ENCODE measurements around the gene CAPN15.

CAPN15 gene

GRCh38 chr16:525520-526180 lies 1.9 kb upstream of the CAPN15 start:
- peak; percentile 66 to 72 for DNase-seq (ENCODE audit: low read depth in 2 of 2)

- no peak for DNase-seq (ENCODE audit: low read depth in 2 of 2)
These were observed 1.1 kb upstream of the CAPN15 start for GRCh38 chr16:526181-527014.

GRCh38 chr16:528111-529011 lies 849 bp downstream of the CAPN15 start:
- DNase-seq (ENCODE audit: low read depth in 2 of 2) = peak; percentile 22 to 40

- DNase-seq (ENCODE audit: low read depth in 2 of 2) = no peak
These were observed 1.6 kb downstream of the CAPN15 start for GRCh38 chr16:529012-529575.

- DNase-seq (ENCODE audit: low read depth in 2 of 2) = no peak
These were observed 2.8 kb downstream of the CAPN15 start for GRCh38 chr16:530111-530817.

- DNase-seq (ENCODE audit: low read depth in 2 of 2) = no peak
These were observed 4.1 kb downstream of the CAPN15 start for GRCh38 chr16:531494-532125.

GRCh38 chr16:533391-534123 lies 6.0 kb downstream of the CAPN15 start:
- DNase-seq (ENCODE audit: low read depth in 2 of 2) = no peak

- DNase-seq (ENCODE audit: low read depth in 2 of 2) = no peak
These were observed 6.6 kb downstream of the CAPN15 start for GRCh38 chr16:534135-534534.

- no peak for DNase-seq (ENCODE audit: low read depth in 2 of 2)
These were observed 7.4 kb downstream of the CAPN15 start for GRCh38 chr16:534856-535445.

- no peak for DNase-seq (ENCODE audit: low read depth in 2 of 2)
These were observed 8.2 kb downstream of the CAPN15 start for GRCh38 chr16:535446-536405.

- DNase-seq (ENCODE audit: low read depth in 2 of 2) = no peak
These were observed 9.2 kb downstream of the CAPN15 start for GRCh38 chr16:536746-537145.

- DNase-seq (ENCODE audit: low read depth in 2 of 2) = no peak
These were observed 10.2 kb downstream of the CAPN15 start for GRCh38 chr16:537415-538335.

- DNase-seq (ENCODE audit: low read depth in 2 of 2) = no peak
These were observed 12.5 kb downstream of the CAPN15 start for GRCh38 chr16:539901-540530.

GRCh38 chr16:540645-541340 lies 13.3 kb downstream of the CAPN15 start:
- no peak for DNase-seq (ENCODE audit: low read depth in 2 of 2)

GRCh38 chr16:543301-544164 lies 16.0 kb downstream of the CAPN15 start:
- DNase-seq (ENCODE audit: low read depth in 2 of 2) = no peak
